ENCODE data around the gene PDE6A.

The PDE6A gene

DNA sequence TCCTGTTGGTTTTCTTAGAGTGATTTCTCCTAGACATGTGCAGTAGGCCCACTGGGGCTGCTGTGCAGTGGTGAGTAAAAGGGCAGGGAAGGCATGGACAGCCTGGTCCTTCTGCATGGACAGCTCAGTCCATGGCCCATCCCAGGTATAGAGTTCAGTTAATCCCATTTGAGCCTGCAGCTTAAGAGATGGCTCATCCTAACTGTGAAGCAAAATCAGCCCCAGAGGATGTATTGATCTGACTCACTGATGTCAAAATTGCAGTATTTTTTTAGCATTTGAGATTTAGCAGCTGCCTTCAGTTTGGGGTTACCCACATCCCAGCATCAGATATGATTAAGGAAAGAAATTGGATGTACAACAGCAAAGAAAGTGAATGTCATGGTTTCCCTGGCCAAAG is 93.4 kb downstream of the PDE6A start:
- no peak overlapping the region for H3K27ac Mint-ChIP-seq
- no peaks in the 10 kb centered on the region for H3K27me3 Mint-ChIP-seq (ENCODE audit: low read depth)
- H3K9me3 Mint-ChIP-seq = no peaks in the 10 kb centered on the region
- TF ChIP-seq, protein P1, sequence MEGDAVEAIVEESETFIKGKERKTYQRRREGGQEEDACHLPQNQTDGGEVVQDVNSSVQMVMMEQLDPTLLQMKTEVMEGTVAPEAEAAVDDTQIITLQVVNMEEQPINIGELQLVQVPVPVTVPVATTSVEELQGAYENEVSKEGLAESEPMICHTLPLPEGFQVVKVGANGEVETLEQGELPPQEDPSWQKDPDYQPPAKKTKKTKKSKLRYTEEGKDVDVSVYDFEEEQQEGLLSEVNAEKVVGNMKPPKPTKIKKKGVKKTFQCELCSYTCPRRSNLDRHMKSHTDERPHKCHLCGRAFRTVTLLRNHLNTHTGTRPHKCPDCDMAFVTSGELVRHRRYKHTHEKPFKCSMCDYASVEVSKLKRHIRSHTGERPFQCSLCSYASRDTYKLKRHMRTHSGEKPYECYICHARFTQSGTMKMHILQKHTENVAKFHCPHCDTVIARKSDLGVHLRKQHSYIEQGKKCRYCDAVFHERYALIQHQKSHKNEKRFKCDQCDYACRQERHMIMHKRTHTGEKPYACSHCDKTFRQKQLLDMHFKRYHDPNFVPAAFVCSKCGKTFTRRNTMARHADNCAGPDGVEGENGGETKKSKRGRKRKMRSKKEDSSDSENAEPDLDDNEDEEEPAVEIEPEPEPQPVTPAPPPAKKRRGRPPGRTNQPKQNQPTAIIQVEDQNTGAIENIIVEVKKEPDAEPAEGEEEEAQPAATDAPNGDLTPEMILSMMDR (IDR thresholded peaks at IDR 0.05; ENCODE audit: unreplicated experiment in 3 of 3) = no peak
- H3K4me1 Mint-ChIP-seq = no peaks in the 10 kb centered on the region
- H3K4me3 Mint-ChIP-seq = no peak overlapping the region
- no peaks in the 10 kb centered on the region for H3K36me3 Mint-ChIP-seq (ENCODE audit: low read depth)

DNA sequence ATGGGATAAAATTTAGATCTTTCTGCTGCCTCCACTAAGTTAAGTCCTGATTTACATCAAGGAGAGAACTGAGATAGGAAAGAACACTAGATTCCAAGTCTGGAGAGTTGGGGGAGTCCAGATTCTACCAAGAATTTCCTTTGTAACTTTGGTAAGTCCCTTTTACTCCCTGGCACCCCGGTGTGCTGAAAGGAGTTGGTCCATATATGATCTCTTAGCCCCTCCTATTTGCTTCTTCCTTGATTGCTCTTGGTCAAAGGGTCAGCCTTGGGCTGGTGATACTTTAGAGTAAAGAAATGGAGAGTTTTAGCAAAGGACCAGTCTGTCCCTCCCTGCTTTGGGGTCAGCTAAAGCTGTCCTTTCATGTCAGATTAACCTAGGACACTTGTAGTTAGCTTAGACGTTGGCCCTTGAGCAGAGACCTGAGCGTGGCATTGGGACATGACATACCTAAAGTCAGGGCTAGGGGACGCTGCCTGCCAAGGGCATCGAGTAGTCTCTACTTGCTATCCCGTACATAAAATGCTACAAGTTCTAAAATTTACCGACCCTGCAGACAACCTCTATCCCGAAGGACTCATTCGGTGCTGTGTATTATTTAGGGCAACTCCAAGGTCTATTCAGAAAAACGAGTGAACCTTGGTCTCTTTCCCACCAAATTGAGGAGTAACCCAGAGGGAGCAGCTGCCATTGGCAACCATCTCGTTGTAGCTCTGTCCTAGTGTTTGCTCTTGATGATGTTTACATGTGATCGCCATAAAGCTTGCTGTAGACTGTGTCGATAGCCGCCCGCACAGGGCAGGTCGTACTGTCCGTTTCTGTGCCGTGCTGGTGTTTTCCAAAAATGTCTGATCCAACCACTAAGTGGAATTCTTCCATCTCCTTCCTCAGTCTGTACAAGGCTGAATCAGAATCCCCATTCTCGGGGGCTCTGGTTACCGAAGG is 94.4 kb downstream of the PDE6A start:
- TF ChIP-seq, protein P1 (IDR thresholded peaks at IDR 0.05; ENCODE audit: unreplicated experiment in 3 of 3) = no peak
- no peaks in the 10 kb centered on the region for H3K27me3 Mint-ChIP-seq (ENCODE audit: low read depth)
- H3K4me3 Mint-ChIP-seq = no peak overlapping the region
- no peaks in the 10 kb centered on the region for H3K9me3 Mint-ChIP-seq
- H3K4me1 Mint-ChIP-seq = no peaks in the 10 kb centered on the region
- H3K27ac Mint-ChIP-seq = no peak overlapping the region
- peaks cover under 1% of the 10 kb centered on the region for H3K36me3 Mint-ChIP-seq (ENCODE audit: low read depth)

DNA sequence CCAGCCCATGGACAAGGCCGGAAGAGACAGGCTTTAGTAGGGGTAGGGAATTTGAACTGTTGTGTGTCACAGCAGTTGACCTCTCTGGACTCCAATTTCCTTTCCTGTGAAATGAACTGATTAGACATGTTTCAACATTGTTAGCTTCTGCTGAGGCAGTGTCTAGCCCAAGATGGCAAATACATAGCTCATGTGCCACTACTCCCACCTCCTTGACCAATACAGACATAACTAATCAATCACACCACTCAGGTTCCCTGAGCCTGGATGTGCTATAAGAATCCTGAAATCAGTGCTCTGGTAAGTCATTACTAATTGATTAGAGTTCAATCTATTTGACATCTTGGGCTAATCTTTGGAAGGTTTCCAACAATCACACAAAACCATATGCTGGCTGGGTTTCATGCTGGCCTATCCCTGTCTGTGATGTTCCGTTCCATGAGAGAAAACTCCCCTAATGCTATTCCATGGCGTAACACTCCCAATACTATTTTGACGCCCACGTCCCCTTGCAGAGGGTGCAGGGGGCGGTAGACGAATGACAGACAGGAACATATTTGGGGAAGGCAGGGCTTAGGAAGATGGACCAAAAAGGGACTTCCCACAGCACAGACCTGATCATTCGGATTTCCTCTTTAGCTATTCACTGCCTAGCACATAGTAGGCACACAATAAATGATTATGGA is 95.2 kb downstream of the PDE6A start:
- Mint-ChIP-seq H3K36me3 (ENCODE audit: low read depth) (peaks cover 4% of the 10 kb centered on the region), H3K27me3 (ENCODE audit: low read depth) (no peaks in the 10 kb centered on the region), H3K4me1 (no peaks in the 10 kb centered on the region), H3K9me3 (no peaks in the 10 kb centered on the region), H3K4me3 (no peak overlapping the region), H3K27ac (no peak overlapping the region)
- TF ChIP-seq, protein P1 (IDR thresholded peaks at IDR 0.05; ENCODE audit: unreplicated experiment in 3 of 3) = no peak

DNA sequence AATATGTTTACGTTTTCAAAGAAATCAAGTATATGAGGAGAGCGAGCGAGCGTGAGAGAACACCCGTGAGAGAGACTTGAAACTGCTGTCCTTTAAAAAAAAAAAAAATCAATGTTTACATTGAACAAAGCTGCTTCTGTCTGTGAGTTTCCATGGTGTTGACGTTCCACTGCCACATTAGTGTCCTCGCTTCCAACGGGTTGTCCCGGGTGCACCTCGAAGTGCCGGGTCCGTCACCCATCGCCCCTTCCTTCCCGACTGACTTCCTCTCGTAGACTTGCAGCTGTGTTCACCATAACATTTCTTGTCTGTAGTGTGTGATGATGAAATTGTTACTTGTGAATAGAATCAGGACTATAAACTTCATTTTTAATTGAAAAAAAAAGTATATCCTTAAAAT is 97.0 kb downstream of the PDE6A start:
- H3K27me3 Mint-ChIP-seq (ENCODE audit: low read depth) = no peaks in the 10 kb centered on the region
- peaks cover 4% of the 10 kb centered on the region for H3K36me3 Mint-ChIP-seq (ENCODE audit: low read depth)
- no peaks in the 10 kb centered on the region for H3K4me1 Mint-ChIP-seq
- H3K4me3 Mint-ChIP-seq = no peak overlapping the region
- H3K9me3 Mint-ChIP-seq = no peaks in the 10 kb centered on the region
- no peak overlapping the region for H3K27ac Mint-ChIP-seq
- TF ChIP-seq, protein P1 (IDR thresholded peaks at IDR 0.05; ENCODE audit: unreplicated experiment in 3 of 3) = no peak

DNA sequence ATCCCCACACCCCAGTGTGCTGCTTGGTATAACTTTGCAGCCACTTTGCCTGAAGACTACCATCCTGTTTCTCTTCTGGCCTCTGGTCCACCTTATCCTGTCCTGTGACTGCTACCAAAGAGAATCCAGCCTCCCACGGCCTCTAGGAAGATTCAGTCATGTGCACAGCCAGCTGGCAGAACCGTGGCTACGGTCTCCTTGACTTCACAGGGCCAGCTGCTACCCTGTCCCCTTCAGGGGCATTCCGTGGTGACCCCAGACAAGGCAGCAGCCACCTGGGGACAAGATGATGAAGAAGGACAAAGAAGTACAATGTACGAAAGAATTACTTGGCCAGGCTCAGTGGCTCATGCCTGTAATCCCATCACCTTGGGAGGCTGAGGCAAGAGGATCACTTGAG is 98.6 kb downstream of the PDE6A start:
- Mint-ChIP-seq H3K27ac (no peak overlapping the region), H3K9me3 (no peaks in the 10 kb centered on the region), H3K4me1 (peaks cover under 1% of the 10 kb centered on the region), H3K27me3 (ENCODE audit: low read depth) (no peaks in the 10 kb centered on the region), H3K4me3 (no peak overlapping the region), H3K36me3 (ENCODE audit: low read depth) (peaks cover 4% of the 10 kb centered on the region)
- TF ChIP-seq, protein P1 (IDR thresholded peaks at IDR 0.05; ENCODE audit: unreplicated experiment in 3 of 3) = no peak

Measured in nephron (organoid).